PC-3 (cell line): ENCODE results near the gene ATP13A3.

ENCODE experiments used
- EZH2 ChIP-seq: fragments of 300-600 bp; sonication (generic); IDR thresholded peaks from one replicate; pipeline ENCODE4 v1.6.1; 2017; ENCODE audit warnings: antibody characterized with exemption, mild to moderate bottlenecking, low read length; ENCODE audit not compliant: unreplicated experiment
- EZH2phosphoT487 ChIP-seq: fragments of 300-600 bp; sonication (generic); IDR thresholded peaks from 2 replicates; pipeline ENCODE4 v1.6.1; 2018; ENCODE audit warnings: mild to moderate bottlenecking, antibody characterized with exemption, low read length, borderline replicate concordance
- TF ChIP-seq, protein P1 (sequence below): fragments of 300-600 bp; sonication (generic); conservative IDR thresholded peaks from 2 replicates; pipeline ENCODE4 v1.5.1; 2017; ENCODE audit warnings: antibody characterized with exemption, low read depth, mild to moderate bottlenecking, low read length

DNA sequence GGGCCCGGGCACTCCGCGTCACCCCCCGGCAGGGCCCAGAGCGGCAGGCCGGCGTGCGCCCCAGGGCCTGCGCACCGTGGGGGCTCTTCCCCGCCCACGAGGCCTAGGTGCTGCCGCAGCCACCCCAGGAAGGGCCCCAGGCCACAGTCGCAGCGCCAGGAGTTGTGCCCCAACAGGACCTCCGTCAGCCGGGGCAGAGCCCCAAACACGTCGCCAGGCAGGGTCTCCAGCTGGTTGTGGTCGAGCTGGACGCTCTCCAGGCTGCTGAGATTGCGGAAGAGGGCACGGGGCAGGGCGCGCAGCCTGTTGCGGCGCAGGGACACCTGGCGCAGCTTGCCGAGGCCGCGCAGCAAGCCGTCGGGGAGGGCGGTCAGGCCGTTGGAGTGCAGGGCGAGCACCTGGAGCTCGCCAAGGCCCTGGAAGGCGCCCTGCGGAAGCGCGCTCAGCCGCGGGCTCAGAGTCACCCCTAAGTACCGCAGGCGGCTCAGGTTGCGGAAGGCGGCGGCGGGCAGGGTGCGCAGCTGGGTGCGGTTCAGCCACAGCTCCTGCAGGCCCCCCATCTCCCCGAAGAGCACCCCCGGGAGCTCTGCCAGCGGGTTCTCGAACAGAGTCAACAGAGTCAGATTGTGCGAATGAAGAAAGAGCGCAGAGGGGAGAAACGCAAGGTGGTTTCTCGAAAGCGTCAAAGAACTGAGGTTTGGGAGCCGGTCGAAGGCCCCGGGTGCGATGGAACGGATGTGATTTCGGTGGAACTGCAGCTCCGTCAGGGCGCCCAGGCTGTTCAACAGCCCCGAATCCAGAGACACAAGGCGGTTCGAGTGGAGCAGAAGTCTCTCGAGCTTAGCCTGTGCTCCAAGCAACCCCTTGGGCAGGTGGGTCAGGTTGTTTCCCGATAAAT, 89.7 kb downstream of the ATP13A3 start:
- TF ChIP-seq, protein P1, sequence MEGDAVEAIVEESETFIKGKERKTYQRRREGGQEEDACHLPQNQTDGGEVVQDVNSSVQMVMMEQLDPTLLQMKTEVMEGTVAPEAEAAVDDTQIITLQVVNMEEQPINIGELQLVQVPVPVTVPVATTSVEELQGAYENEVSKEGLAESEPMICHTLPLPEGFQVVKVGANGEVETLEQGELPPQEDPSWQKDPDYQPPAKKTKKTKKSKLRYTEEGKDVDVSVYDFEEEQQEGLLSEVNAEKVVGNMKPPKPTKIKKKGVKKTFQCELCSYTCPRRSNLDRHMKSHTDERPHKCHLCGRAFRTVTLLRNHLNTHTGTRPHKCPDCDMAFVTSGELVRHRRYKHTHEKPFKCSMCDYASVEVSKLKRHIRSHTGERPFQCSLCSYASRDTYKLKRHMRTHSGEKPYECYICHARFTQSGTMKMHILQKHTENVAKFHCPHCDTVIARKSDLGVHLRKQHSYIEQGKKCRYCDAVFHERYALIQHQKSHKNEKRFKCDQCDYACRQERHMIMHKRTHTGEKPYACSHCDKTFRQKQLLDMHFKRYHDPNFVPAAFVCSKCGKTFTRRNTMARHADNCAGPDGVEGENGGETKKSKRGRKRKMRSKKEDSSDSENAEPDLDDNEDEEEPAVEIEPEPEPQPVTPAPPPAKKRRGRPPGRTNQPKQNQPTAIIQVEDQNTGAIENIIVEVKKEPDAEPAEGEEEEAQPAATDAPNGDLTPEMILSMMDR, result no peak
- TF ChIP-seq EZH2, result no peak
- TF ChIP-seq EZH2phosphoT487, result no peak
